Right lobe of liver (tissue), 6 donors: ENCODE measurements around the gene FANCC. TPM values are rescaled to one million over a fixed set of nuclear protein-coding genes. Genes with fewer than 3 reads are reported as not detected.

Experiments
- ATAC-seq, 4 donors: fragments of 200-7000 bp; cut with Tn5 transposase; one replicate each; pipeline ENCODE4 v1.9.1; 2020; ENCODE audit warnings: mild to moderate bottlenecking in 4 of 4, moderate library complexity in 4 of 4
- DNase-seq, 3 donors: peaks; one replicate each; pipeline ENCODE4 v3.0.0-alpha.2; 2020
- H3K27ac ChIP-seq, 3 donors: fragments of 200-600 bp; one replicate each; pipeline ENCODE4 v1.8.0; 2022
- H3K27me3 ChIP-seq, 2 donors: fragments of 200-600 bp; one replicate each; pipeline ENCODE4 v1.8.0; 2022
- H3K36me3 ChIP-seq, 4 donors: fragments of 200-600 bp; sonication (generic) in 1 of 4; one replicate each; pipeline versions ENCODE4 v1.5.1 to v1.8.0; 2017 to 2022; ENCODE audit warnings: control low read depth in 1 of 4
- H3K4me1 ChIP-seq, 4 donors: fragments of 200-600 bp; sonication (generic) in 1 of 4; one replicate each; pipeline versions ENCODE4 v1.5.1 to v1.8.0; 2017 to 2022; ENCODE audit warnings: control low read depth in 1 of 4
- H3K4me3 ChIP-seq, 3 donors: fragments of 200-600 bp; one replicate each; pipeline ENCODE4 v1.8.0; 2022
- H3K9me3 ChIP-seq, 4 donors: fragments of 200-600 bp; sonication (generic) in 1 of 4; one replicate each; pipeline versions ENCODE4 v1.5.1 to v1.8.0; 2017 to 2022; ENCODE audit warnings: control low read depth in 1 of 4
- CTCF ChIP-seq, 4 donors: fragments of 200-600 bp in 3 of 4; fragments of 450-650 bp in 1 of 4; IDR thresholded peaks; one replicate each; pipeline versions ENCODE4 v1.5.1 to v1.8.0; 2016 to 2022; ENCODE audit warnings: antibody characterized with exemption in 4 of 4, mild to moderate bottlenecking in 2 of 4
- POLR2A ChIP-seq: fragments of 450-650 bp; IDR thresholded peaks from one replicate; pipeline ENCODE4 v1.6.1; 2017; ENCODE audit warnings: antibody characterized with exemption, mild to moderate bottlenecking
- WGBS: methylation state at CpG from one replicate; pipeline ENCODE4 v1.1.6; 2018; ENCODE audit warnings: low coverage, low lambda C conversion rate; ENCODE audit not compliant: insufficient coverage; ENCODE audit errors: missing lambda C conversion rate; 5-methylcytosine and 5-hydroxymethylcytosine counted together
- intact Hi-C, 2 donors: fragments of 100-400 bp; cut with DNase I; formaldehyde crosslinking; loops; one replicate each; pipeline versions ENCODE4 v1.11.2 to v1.14.1; 2022
- total RNA-seq, 6 experiments: library from RNA; depleted of rRNA in 2 of 6; stranded (reverse); fragments of >200 nt in 2 of 6; fragmentation: NEBNext Ultra II Directional in 3 of 6; extraction: Animal tissue kit (Norgen Biotek cat#: 25700) in 3 of 6; gene quantifications; one replicate each; pipeline versions ENCODE4 v1.1.0 to v1.2.4, GENCODE V29; 2016 to 2023
- donor health status: DM: no; HTN: yes; CAD: no.
- donor health status: DM: no; HTN: no; CAD: no.
- donor health status: DM: no; HTN: no; CAD: no.
- donor health status: DM: no; HTN: yes; CAD: no.
- donor health status: DM: no; HTN: yes; CAD: no.

FANCC gene
- total RNA-seq, 6 experiments from 2014 or later: 8.1 to 27.9 (median 13.2) TPM

DNA sequence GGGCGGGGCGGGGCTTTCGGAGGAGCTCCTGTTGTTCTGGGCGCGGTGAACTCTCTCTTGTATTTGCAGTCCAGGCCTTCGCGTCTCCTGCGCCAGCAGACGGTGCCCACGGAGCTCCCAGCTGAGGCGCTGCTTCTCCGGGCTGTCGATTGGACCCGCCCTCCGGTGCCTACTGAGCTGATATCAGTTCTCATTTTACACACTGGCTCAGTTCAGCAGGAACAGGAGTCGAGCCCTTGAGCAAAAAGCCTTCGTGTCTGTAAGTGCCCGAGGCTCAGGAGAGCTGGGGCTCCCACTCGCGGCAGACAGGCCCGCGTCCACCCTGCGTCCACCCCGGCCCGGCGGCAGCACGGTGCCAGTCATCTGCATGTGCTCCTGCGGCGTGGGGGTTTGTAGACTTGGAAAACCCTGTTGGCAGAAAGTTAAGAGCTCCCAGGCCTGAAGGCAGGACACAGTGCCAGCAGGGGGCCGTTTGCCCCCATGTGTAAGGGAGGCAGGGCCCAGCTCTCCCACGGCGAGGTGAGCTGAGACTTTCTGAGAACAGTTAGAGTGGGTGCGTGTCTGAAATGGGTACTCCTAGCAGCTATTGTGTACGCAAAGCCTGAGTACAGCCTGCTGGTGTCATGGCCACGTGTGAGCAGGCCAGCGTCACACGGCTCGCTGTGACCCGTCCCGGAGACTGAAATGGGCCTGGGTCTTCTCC lies 231.5 kb downstream of the FANCC start:
- no peak overlapping the region for H3K27ac ChIP-seq
- H3K9me3 ChIP-seq: no peaks in the 10 kb centered on the region
- no peaks in the 10 kb centered on the region for H3K27me3 ChIP-seq
- WGBS: 94% methylated on average over 14 of the region's 40 CpGs
- peak in 1 of 3 donors; percentile 43 for DNase-seq
- intact Hi-C loops: no loop called here
- peaks cover 17 to 55% (median 35%) of the 10 kb centered on the region in 4 donors for H3K36me3 ChIP-seq
- peaks cover 0 to 17% (median 0%) of the 10 kb centered on the region in 4 donors for H3K4me1 ChIP-seq
- TF ChIP-seq CTCF (IDR thresholded peaks at IDR 0.05) (no peak), POLR2A (no peak)
- ATAC-seq: no peak
- no peak overlapping the region for H3K4me3 ChIP-seq

- no peaks in the 10 kb centered on the region for H3K27me3 ChIP-seq
- peaks cover 0 to 12% (median 0%) of the 10 kb centered on the region in 4 donors for H3K4me1 ChIP-seq
- 85% methylated on average over 10 of the region's 29 CpGs for WGBS
- intact Hi-C loops: no loop called here
- no peak for ATAC-seq
- peaks cover 17 to 63% (median 40%) of the 10 kb centered on the region in 4 donors for H3K36me3 ChIP-seq
- DNase-seq: no peak
- H3K27ac ChIP-seq: no peak overlapping the region
- no peak overlapping the region for H3K4me3 ChIP-seq
- TF ChIP-seq POLR2A: no peak
- no peaks in the 10 kb centered on the region for H3K9me3 ChIP-seq
Observed at GRCh38 chr9:95085036-95085770, 232.3 kb downstream of the FANCC start.

- no peak overlapping the region for H3K4me3 ChIP-seq
- H3K9me3 ChIP-seq: no peaks in the 10 kb centered on the region
- H3K36me3 ChIP-seq: peaks cover 17 to 69% (median 42%) of the 10 kb centered on the region in 4 donors
- intact Hi-C loops: no loop called here
- no peak overlapping the region for H3K27ac ChIP-seq
- DNase-seq (peak in 1 of 3 donors; percentile 43), ATAC-seq (no peak)
- no peaks in the 10 kb centered on the region for H3K27me3 ChIP-seq
- peaks cover 0 to 4% (median 0%) of the 10 kb centered on the region in 4 donors for H3K4me1 ChIP-seq
- WGBS: 87% methylated on average over 17 of the region's 19 CpGs
- TF ChIP-seq CTCF (IDR thresholded peaks at IDR 0.05): no peak
- TF ChIP-seq POLR2A: no peak
Observed at GRCh38 chr9:95084254-95084934, 233.1 kb downstream of the FANCC start.

DNA sequence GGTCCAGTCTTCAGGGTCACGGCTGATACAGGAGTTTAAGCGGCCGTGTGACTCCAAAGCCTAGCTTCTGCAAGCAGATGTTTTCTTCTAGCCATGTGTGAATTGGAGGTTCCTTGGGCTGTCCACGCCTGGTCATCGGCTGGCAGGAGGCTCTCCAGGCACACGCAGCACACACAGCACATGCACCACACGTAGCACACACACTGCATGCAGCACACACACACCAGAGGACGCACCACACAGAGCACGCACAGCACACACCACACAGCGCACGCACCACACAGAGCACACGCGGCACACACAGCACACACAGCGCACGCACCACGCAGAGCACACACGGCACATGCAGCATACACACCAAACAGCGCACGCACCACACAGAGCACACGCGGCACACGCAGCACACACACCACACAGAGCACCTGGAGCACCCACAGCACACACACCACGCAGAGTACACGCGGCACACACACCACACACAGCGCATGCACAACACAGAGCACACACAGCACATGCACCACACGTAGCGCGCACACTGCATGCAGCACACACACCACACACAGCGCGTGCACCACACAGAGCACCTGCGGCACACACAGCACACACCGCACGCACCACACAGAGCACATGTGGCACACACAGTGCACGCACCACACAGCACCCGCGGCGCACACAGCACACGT lies 234.3 kb downstream of the FANCC start:
- Histone ChIP-seq H3K27ac (no peak overlapping the region), H3K9me3 (no peaks in the 10 kb centered on the region), H3K4me3 (no peak overlapping the region), H3K36me3 (peaks cover 17 to 78% (median 42%) of the 10 kb centered on the region in 4 donors), H3K27me3 (no peaks in the 10 kb centered on the region), H3K4me1 (peaks cover 0 to 4% (median 1%) of the 10 kb centered on the region in 4 donors)
- TF ChIP-seq CTCF (IDR thresholded peaks at IDR 0.05) (no peak), POLR2A (no peak)
- DNase-seq (peak in 1 of 3 donors; percentile 36), ATAC-seq (peak in 3 of 4 donors; percentile 7 to 19 (median 19))
- intact Hi-C loops: no loop called here
- 89% methylated on average over 15 of the region's 39 CpGs for WGBS
